Left renal cortex interstitium (tissue), 4 donors: ENCODE measurements around the gene RNF41. TPM values are rescaled to one million over a fixed set of nuclear protein-coding genes. Genes with fewer than 3 reads are reported as not detected.
"Not testable (repeated sequence)": the region's sequence is repeated elsewhere in the genome, so short reads cannot be mapped to it uniquely, and the experiment has no call there.

Experiments
- DNase-seq, 4 donors: peaks; one replicate each; pipeline ENCODE4 v3.0.0-alpha.2; 2013; ENCODE audit warnings: low read depth in 4 of 4, low spot score in 2 of 4, missing footprints in 1 of 4
- polyA plus RNA-seq, 4 donors: library from polyadenylated mRNA; unstranded; fragments of 120-200 nt; gene quantifications; one replicate each; pipeline ENCODE4 v1.2.1, GENCODE V29; 2013; ENCODE audit not compliant: insufficient read length in 4 of 4

The RNF41 gene
- polyA plus RNA-seq, 4 donors, result 44.0 to 46.6 (median 45.4) TPM

- DNase-seq, result no peak
Observed at GRCh38 chr12:56219840-56220239, 1.9 kb downstream of the RNF41 start.

GRCh38 chr12:56216461-56216860 is 5.3 kb downstream of the RNF41 start:
- no peak for DNase-seq

GRCh38 chr12:56213878-56214277 is 7.8 kb downstream of the RNF41 start:
- DNase-seq, result no peak

- no peak for DNase-seq
Observed at GRCh38 chr12:56212361-56212760, 9.4 kb downstream of the RNF41 start.

- DNase-seq, result no peak
Observed at GRCh38 chr12:56208006-56208405, 13.7 kb downstream of the RNF41 start.

- DNase-seq, result no peak
Observed at GRCh38 chr12:56206452-56207166, 15.1 kb downstream of the RNF41 start.

- no peak for DNase-seq
Observed at GRCh38 chr12:56205445-56205844, 16.3 kb downstream of the RNF41 start.

GRCh38 chr12:56204275-56204674 is 17.4 kb downstream of the RNF41 start:
- DNase-seq, result no peak

- DNase-seq, result no peak
Observed at GRCh38 chr12:56202838-56203237, 18.9 kb downstream of the RNF41 start.

- no peak for DNase-seq
Observed at GRCh38 chr12:56202366-56202765, 19.4 kb downstream of the RNF41 start.

- DNase-seq, result no peak
Observed at GRCh38 chr12:56198836-56199235, 22.9 kb downstream of the RNF41 start.

- DNase-seq, result no peak
Observed at GRCh38 chr12:56197921-56198635, 23.6 kb downstream of the RNF41 start.

- not testable (repeated sequence) for DNase-seq
Observed at GRCh38 chr12:56196818-56197550, 24.7 kb downstream of the RNF41 start.

- DNase-seq, result peak in 3 of 4 donors; percentile 56 to 84 (median 65)
Observed at GRCh38 chr12:56193025-56193578, 28.6 kb downstream of the RNF41 start.

- no peak for DNase-seq
Observed at GRCh38 chr12:56192582-56192981, 29.1 kb downstream of the RNF41 start.

GRCh38 chr12:56190695-56191155 is 31.0 kb downstream of the RNF41 start:
- no peak for DNase-seq

- DNase-seq, result peak; percentile 86 to 93 (median 90)
Observed at GRCh38 chr12:56189918-56190694, 31.6 kb downstream of the RNF41 start.

GRCh38 chr12:56189099-56189917 is 32.4 kb downstream of the RNF41 start, which contains the start of gene SMARCC2:
Gene SMARCC2 (minus strand): TSS chr12:56189483. CDS start chr12:56189461, 22 bp downstream.
- peak; percentile 56 to 82 (median 70) for DNase-seq

- no peak for DNase-seq
Observed at GRCh38 chr12:56188778-56189098, 33.0 kb downstream of the RNF41 start.
